Testis (tissue), 3 donors: ENCODE results near the gene DIP2B. TPM values are rescaled to one million over a fixed set of nuclear protein-coding genes. Genes with fewer than 3 reads are reported as not detected.

Source experiments
- DNase-seq: peaks from one replicate; pipeline ENCODE4 v3.0.0-alpha.2; 2019
- H3K27ac ChIP-seq, 2 donors: fragments of 200-600 bp; sonication (generic); one replicate each; pipeline ENCODE4 v1.5.1; 2019
- H3K27me3 ChIP-seq: fragments of 200-600 bp; sonication (generic); one replicate; pipeline ENCODE4 v1.5.1; 2019
- H3K36me3 ChIP-seq: fragments of 200-600 bp; sonication (generic); one replicate; pipeline ENCODE4 v1.5.1; 2017; ENCODE audit warnings: low read depth; ENCODE audit errors: missing control alignments
- H3K4me1 ChIP-seq: fragments of 200-600 bp; sonication (generic); one replicate; pipeline ENCODE4 v1.5.1; 2019
- H3K4me3 ChIP-seq, 2 donors: fragments of 200-600 bp; sonication (generic); one replicate each; pipeline ENCODE4 v1.5.1; 2017 to 2019
- H3K9me3 ChIP-seq: fragments of 200-600 bp; sonication (generic); one replicate; pipeline ENCODE4 v1.5.1; 2017
- POLR2A ChIP-seq: fragments of 450-650 bp; IDR thresholded peaks from one replicate; pipeline ENCODE4 v1.6.1; 2017; ENCODE audit warnings: antibody characterized with exemption, mild to moderate bottlenecking, moderate library complexity
- WGBS, 2 donors: methylation state at CpG; one replicate each; pipeline ENCODE4 v1.1.5; 2018; 5-methylcytosine and 5-hydroxymethylcytosine counted together
- intact Hi-C: fragments of 100-400 bp; cut with DNase I; formaldehyde crosslinking; loops from one replicate; pipeline ENCODE4 v1.15.1; 2023; ENCODE audit warnings: low total_unique reads
- polyA plus RNA-seq: library from polyadenylated mRNA; stranded (reverse); fragments of 350-450 nt; fragmentation: Illumina TruSeq; extraction: RNeasy Lipid Tissue Mini Kit (QIAGEN cat#74804); gene quantifications from one replicate; pipeline ENCODE4 v1.2.3, GENCODE V29; 2014; ENCODE audit warnings: low read depth, low replicate concordance; ENCODE audit not compliant: insufficient read depth
- total RNA-seq, 2 donors: library from RNA; depleted of rRNA; stranded (reverse); fragments of >200 nt; gene quantifications; one replicate each; pipeline ENCODE4 v1.2.3, GENCODE V29; 2016
- TF ChIP-seq, protein P1 (sequence below), 3 experiments: fragments of 450-650 bp in 2 of 3; fragments of 200-600 bp in 1 of 3; sonication (generic) in 1 of 3; IDR thresholded peaks; one replicate each; pipeline ENCODE4 v1.5.1; 2016 to 2019; ENCODE audit warnings: antibody characterized with exemption in 3 of 3, mild to moderate bottlenecking in 2 of 3, moderate library complexity in 1 of 3

The DIP2B gene
- total and polyA plus RNA-seq, 3 donors from 2014 or later: 19.1 to 57.1 (median 43.5) TPM

GRCh38 chr12:50533203-50533584, 28.4 kb downstream of the DIP2B start:
- intact Hi-C loops: no loop called here
- no peaks in the 10 kb centered on the region for H3K36me3 ChIP-seq
- H3K9me3 ChIP-seq: no peaks in the 10 kb centered on the region
- H3K4me1 ChIP-seq: peaks cover 6% of the 10 kb centered on the region
- 75 to 86% methylated on average over 2 of the region's 2 CpGs for WGBS, 2 donors
- H3K4me3 ChIP-seq: no peak overlapping the region
- no peak for DNase-seq
- H3K27ac ChIP-seq: peak overlapping the region in 1 of 2 donors; percentile 11
- no peaks in the 10 kb centered on the region for H3K27me3 ChIP-seq
- TF ChIP-seq, protein P1, sequence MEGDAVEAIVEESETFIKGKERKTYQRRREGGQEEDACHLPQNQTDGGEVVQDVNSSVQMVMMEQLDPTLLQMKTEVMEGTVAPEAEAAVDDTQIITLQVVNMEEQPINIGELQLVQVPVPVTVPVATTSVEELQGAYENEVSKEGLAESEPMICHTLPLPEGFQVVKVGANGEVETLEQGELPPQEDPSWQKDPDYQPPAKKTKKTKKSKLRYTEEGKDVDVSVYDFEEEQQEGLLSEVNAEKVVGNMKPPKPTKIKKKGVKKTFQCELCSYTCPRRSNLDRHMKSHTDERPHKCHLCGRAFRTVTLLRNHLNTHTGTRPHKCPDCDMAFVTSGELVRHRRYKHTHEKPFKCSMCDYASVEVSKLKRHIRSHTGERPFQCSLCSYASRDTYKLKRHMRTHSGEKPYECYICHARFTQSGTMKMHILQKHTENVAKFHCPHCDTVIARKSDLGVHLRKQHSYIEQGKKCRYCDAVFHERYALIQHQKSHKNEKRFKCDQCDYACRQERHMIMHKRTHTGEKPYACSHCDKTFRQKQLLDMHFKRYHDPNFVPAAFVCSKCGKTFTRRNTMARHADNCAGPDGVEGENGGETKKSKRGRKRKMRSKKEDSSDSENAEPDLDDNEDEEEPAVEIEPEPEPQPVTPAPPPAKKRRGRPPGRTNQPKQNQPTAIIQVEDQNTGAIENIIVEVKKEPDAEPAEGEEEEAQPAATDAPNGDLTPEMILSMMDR (IDR thresholded peaks at IDR 0.05): no peak
- no peak for TF ChIP-seq POLR2A

GRCh38 chr12:50533971-50534370, 29.2 kb downstream of the DIP2B start:
- no peak for DNase-seq
- intact Hi-C loops: no loop called here
- TF ChIP-seq, protein P1 (IDR thresholded peaks at IDR 0.05): no peak
- TF ChIP-seq POLR2A: no peak
- H3K27me3 ChIP-seq: no peaks in the 10 kb centered on the region
- H3K27ac ChIP-seq: no peak overlapping the region
- H3K9me3 ChIP-seq: no peaks in the 10 kb centered on the region
- H3K4me3 ChIP-seq: no peak overlapping the region
- no peaks in the 10 kb centered on the region for H3K36me3 ChIP-seq
- H3K4me1 ChIP-seq: peaks cover 6% of the 10 kb centered on the region

GRCh38 chr12:50536831-50537537, 32.2 kb downstream of the DIP2B start:
- no peak for DNase-seq
- Histone ChIP-seq H3K4me3 (no peak overlapping the region), H3K27ac (no peak overlapping the region), H3K9me3 (no peaks in the 10 kb centered on the region), H3K4me1 (peaks cover 6% of the 10 kb centered on the region), H3K27me3 (no peaks in the 10 kb centered on the region), H3K36me3 (no peaks in the 10 kb centered on the region)
- no peak for TF ChIP-seq POLR2A
- TF ChIP-seq, protein P1 (IDR thresholded peaks at IDR 0.05): no peak
- intact Hi-C loops: no loop called here
- 92 to 96% methylated on average over 4 of the region's 4 CpGs for WGBS, 2 donors

GRCh38 chr12:50537538-50537919, 32.7 kb downstream of the DIP2B start:
- H3K9me3 ChIP-seq: no peaks in the 10 kb centered on the region
- H3K4me1 ChIP-seq: peaks cover 6% of the 10 kb centered on the region
- TF ChIP-seq POLR2A: no peak
- TF ChIP-seq, protein P1 (IDR thresholded peaks at IDR 0.05): no peak
- intact Hi-C loops: no loop called here
- WGBS, 2 donors: 95 to 97% methylated on average over 1 of the region's 1 CpG
- no peak overlapping the region for H3K27ac ChIP-seq
- DNase-seq: no peak
- H3K4me3 ChIP-seq: no peak overlapping the region
- no peaks in the 10 kb centered on the region for H3K27me3 ChIP-seq
- H3K36me3 ChIP-seq: no peaks in the 10 kb centered on the region

- DNase-seq: no peak
- intact Hi-C loops: no loop called here
- WGBS, 2 donors: 81 to 84% methylated on average over 3 of the region's 3 CpGs
- no peak overlapping the region for H3K4me3 ChIP-seq
- H3K4me1 ChIP-seq: peaks cover 2% of the 10 kb centered on the region
- H3K36me3 ChIP-seq: no peaks in the 10 kb centered on the region
- no peaks in the 10 kb centered on the region for H3K27me3 ChIP-seq
- TF ChIP-seq, protein P1 (IDR thresholded peaks at IDR 0.05): no peak
- no peak for TF ChIP-seq POLR2A
- H3K9me3 ChIP-seq: no peaks in the 10 kb centered on the region
- no peak overlapping the region for H3K27ac ChIP-seq
Measured at GRCh38 chr12:50538182-50538581, 33.4 kb downstream of the DIP2B start.
